NCI-H526 (cell line): Measurements from ENCODE around the gene SLC6A20.

ENCODE experiments used
- DNase-seq, 2 experiments: peaks; one replicate each; lab custom pipeline; 2025; lab: John Stamatoyannopoulos, UW

SLC6A20 gene

GRCh38 chr3:45802146-45802545 is 5.8 kb upstream of the SLC6A20 start:
- DNase-seq = no peak

DNA sequence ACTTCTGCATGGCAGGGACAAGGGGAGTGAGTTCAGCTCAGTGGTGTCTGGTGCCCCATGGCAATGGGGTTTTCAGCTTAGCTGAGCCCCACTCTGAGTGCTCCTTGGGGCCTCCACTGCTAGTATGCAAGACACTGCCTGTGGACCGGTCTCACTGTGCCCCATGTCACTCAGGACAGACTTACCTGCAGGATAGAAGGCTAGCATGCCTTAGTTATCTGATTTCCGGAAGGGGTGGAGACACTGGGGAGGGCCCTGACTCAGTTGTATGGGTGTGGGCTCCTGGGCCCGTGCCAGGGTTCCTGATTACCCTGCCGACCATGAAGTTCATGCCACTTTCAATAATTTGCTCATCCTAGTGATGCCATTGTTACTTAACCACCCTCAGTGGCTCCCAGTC is 4.3 kb upstream of the SLC6A20 start:
- no peak for DNase-seq

- DNase-seq = no peak
These were observed 3.2 kb upstream of the SLC6A20 start for GRCh38 chr3:45799586-45799985.

DNA sequence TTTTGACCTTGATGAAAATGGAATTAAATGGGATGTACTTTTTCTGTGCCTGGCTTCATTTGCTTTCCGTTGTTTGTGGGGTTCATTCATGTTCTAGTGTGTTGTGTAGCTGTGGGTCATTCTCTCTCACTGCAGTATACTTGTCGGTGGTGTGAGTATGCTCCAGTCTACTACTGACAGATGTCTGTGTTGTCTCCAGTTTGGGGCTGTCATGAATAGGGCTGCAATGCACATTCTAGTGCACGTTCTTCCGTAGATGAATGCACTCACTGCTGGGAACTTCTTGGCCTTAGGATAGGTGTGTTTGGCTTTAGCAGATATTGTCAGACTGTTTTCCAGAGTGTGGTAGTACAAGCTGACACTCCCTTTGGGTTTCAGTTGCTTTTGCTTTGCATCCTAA is 1.7 kb upstream of the SLC6A20 start:
- no peak for DNase-seq

DNA sequence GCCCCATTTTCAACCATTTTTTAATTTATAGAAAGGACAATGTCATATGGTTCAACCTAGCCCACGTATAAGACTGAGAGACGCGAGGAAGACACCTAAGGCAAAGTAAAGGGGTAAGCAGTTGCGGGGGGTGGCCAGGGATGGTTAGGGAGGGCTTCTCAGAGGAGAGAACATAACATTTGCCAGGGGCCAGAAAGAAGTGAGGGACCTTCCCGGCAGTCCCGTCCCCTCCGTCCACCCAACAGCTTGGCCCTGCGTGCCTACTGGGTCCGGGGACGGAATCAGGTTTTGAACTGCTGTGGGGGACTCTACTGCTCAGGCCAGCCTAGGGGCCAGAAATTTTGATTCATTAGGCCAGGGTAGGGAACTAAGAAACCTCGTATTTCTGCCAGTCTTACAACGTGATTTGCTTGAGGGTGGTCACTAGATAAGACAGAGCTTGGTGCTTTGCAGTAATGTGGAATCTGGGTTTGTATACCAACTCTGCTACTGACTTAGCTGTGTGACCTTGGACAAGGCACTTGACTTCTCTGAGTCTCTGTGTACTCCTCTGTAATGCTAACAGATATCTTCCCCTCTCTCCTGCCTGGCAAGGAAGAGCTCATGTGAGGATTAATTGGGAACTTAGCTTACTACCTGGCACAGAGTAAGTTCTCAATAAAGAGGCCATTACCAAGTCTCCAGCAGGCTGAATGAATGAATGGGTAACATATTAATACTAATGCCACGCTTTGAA is 734 bp upstream of the SLC6A20 start:
- DNase-seq = no peak

GRCh38 chr3:45795509-45795881 is 841 bp downstream of the SLC6A20 start:
- peak in 1 of 2 experiments; percentile 33 for DNase-seq

DNA sequence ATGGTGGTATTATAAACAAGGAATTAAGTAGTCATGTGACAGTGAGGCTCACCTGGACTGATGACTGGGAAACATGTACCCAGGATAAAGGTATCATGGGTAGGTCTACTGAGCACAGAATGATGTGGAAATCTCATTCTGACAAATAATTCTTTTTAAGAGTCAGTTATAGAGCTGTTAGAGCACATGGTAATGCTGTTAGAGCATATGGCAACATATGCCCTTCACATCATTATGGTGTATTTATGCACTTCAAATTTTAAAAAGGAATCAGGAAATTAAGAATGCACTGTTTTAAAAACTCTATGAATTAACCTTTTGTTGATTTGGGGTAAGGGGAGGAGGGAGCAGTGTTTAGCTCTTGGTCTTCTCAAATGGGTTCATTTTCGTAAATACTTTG is 1.7 kb downstream of the SLC6A20 start:
- DNase-seq = no peak

- DNase-seq = no peak
These were observed 2.2 kb downstream of the SLC6A20 start for GRCh38 chr3:45794177-45794560.

GRCh38 chr3:45793482-45794176 is 2.7 kb downstream of the SLC6A20 start:
- no peak for DNase-seq

DNA sequence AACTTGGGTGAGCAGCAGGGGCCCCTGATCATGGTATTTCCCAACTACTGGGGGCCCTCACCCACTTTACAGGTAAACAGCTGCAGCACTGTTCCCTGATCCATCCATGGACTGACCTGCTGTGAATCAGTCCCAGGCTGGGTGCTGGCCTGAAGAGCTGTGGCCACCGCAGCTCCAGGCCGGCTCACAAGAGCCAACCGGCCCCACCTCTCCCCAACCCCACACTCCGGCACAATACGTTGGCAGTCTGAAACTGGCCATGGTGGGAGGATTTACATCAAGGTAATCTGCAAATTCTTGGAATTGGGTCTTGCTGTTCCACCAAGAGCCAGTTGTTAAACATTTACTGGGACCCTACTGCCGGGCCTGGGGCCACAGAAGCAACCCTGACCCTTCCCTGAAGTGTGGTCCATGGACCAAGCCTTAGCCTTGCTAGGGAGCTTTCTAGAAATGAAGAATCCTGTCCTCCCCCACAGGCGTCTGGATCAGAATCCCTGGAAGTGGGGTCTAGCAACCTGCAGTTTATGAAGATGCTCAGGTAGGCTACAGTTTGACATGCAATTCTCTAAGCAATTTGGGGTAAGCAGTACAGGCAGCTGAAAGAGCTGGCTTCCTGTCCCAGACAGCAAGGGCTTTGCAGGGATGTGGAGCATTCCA is 3.7 kb downstream of the SLC6A20 start:
- no peak for DNase-seq

DNA sequence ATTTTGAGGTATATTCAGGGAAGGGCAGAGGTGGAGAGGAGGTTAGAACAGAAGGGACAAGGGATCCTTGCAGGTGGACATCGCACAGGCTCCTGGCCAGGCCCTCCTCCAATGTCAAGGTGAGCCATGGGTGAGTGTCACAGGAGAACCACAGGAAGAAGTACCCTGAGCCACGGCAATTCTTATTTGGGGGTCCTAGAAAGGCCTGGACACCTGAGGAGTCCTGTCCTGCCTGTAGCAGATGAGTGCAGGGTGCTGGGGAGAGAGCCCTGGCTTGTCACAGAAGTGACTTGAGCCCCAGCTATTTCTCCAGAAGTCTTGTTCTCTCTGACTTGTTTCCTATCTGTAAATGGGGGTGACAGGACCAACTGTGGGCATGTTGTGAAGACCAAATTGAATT is 4.3 kb downstream of the SLC6A20 start:
- no peak for DNase-seq

GRCh38 chr3:45790596-45790995 is 5.7 kb downstream of the SLC6A20 start:
- DNase-seq = no peak

DNA sequence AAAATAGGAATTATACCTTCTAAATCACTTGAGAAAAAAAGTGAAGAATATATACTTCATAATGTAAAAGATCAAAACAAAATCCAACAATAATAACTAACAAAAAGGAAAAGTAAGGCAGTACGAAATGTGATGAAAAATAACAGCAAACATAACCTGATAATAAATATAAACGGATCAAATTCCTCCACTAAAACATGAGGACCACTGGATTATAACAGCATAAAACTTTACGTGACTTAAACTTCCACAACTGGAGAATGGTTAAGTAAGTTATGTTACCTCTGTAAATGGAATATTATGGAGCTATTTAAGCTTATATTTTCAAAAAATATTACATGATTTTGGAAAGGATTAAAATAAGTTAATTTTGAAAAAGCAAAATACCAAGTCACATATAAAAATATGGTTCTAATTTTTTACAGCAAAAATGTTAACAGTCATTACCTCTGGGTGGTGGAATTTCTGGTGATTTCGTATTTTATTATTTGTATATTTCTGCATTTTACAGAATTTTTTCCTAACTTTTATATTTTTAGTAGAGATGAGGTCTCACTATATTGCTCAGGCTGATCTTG is 7.0 kb downstream of the SLC6A20 start:
- DNase-seq = no peak

GRCh38 chr3:45787551-45787950 is 8.8 kb downstream of the SLC6A20 start:
- no peak for DNase-seq

- no peak for DNase-seq
These were observed 9.4 kb downstream of the SLC6A20 start for GRCh38 chr3:45786801-45787495.

- DNase-seq = no peak
These were observed 10.7 kb downstream of the SLC6A20 start for GRCh38 chr3:45785605-45786150.

- DNase-seq = no peak
These were observed 12.7 kb downstream of the SLC6A20 start for GRCh38 chr3:45783667-45784066.

DNA sequence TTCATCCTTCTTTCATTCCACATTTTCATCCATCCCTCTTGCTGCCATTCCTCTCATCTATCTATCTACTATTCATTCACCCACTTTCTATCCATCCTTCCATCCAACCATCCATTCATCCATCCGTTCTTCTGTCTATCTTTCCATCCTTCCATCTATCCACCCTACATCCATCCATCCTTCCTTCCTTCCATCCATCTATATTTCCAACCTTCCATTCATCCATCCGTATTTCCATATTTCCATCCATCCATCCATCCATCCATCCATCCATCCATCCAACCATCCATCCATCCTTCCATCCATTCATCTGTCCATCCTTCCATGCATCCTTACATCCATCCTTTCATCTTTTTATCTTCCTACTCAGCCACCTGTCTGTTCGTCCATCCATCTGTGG is 14.0 kb downstream of the SLC6A20 start:
- no peak for DNase-seq

DNA sequence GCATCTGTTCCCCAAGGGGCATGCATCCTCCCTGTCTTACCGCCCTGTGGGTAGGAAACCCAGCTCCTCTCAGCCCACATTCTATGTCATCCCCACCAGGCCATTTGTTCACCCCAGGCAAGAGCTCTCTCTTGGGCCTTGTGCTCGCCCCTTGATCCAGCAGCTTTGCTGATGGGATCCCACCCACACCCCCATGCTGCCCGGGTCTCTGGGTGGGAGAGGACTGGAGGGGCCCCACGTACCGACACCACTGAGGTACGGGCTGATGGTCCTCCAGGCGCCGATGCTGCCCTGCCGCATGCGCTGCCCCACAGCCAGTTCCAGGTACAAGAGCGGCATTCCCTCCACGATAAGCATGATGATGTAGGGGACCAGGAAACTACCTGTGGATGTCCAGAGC is 14.5 kb downstream of the SLC6A20 start:
- DNase-seq = no peak

DNA sequence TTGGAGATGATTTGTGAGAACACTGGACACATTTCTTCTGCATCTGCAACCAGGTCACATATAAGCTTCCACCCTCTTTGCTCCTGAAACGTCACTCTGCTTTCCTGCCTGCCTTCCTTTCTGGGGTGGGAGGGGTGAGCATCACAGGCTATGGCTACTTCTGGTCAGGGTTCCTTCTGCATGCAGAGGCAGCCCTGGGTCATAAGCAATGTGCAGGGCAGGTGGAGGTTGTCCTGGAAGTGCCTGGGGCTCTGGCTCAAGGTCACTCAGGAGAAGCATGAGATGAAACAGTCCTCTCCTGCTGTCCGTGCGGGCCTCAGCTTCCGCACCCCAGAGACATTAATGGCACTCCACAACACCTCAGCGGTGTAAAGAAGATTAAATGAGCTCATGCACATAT is 15.1 kb downstream of the SLC6A20 start:
- DNase-seq = no peak

GRCh38 chr3:45779746-45780735 is 16.3 kb downstream of the SLC6A20 start:
- DNase-seq = no peak
